ENCODE results near the gene TTC16.

Gene TTC16

DNA sequence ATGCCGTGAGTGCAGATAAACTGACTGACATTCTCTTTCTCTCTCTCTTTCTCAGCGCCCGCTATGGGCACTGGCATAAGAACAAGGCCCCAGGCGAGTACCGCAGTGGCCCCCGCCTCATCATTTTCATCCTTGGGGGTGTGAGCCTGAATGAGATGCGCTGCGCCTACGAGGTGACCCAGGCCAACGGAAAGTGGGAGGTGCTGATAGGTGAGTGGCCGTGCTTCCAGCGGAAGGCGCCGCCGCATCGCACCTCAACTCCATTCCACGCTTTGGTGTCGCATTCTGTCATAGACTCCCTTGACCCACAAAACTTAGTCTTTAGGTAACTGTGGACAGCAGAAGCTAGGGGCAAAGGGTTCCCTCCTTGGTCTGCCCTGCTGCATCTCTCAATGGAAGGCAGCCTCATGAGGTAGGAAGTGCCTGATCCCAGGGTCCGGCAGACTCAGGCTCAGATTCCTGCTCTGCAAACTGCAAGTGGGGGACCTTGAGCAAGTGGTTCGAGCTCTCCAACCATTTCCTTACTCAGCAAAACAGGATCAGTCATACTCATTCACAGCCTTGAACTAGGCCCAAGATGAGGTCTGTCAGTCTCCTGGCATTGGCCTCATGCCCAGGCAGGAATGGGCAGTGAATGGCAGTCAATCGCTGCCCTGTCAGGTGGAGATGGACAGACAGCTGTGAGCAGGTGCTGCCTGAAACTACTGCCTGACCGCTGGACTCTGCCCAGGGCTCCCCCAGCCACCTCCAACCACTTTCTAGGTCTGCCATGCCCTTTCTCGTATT is 33.3 kb upstream of the TTC16 start:
- Histone ChIP-seq H3K4me3 (no peak overlapping the region), H3K4me1 (peaks cover 10% of the 10 kb centered on the region; the same call in 1 of the 2 replicates), H3K27me3 (no peaks in the 10 kb centered on the region), H3K9me3 (no peaks in the 10 kb centered on the region), H3K27ac (no peak overlapping the region), H4K20me1 (no peaks in the 10 kb centered on the region), H3K4me2 (no peak overlapping the region), H3K36me3 (peaks cover 59% of the 10 kb centered on the region; the same call in 1 of the 2 replicates), H3K9ac (no peak overlapping the region)
- TF ChIP-seq Cebpa-rat (IDR thresholded peaks at IDR 0.05): no peak

GRCh38 chr9:127683723-127684122 is 32.2 kb upstream of the TTC16 start:
- peaks cover 61% of the 10 kb centered on the region; the same call in 1 of the 2 replicates for H3K36me3 ChIP-seq
- H3K4me2 ChIP-seq: no peak overlapping the region
- H3K9me3 ChIP-seq: no peaks in the 10 kb centered on the region
- H3K27me3 ChIP-seq: no peaks in the 10 kb centered on the region
- no peaks in the 10 kb centered on the region for H4K20me1 ChIP-seq
- no peak for TF ChIP-seq Cebpa-rat (IDR thresholded peaks at IDR 0.05)
- no peak overlapping the region for H3K4me3 ChIP-seq
- no peak overlapping the region for H3K9ac ChIP-seq
- peaks cover 10% of the 10 kb centered on the region; the same call in 1 of the 2 replicates for H3K4me1 ChIP-seq
- H3K27ac ChIP-seq: no peak overlapping the region

- no peak overlapping the region for H3K4me2 ChIP-seq
- no peaks in the 10 kb centered on the region for H3K27me3 ChIP-seq
- H3K4me1 ChIP-seq: peaks cover 10% of the 10 kb centered on the region; the same call in 1 of the 2 replicates
- no peaks in the 10 kb centered on the region for H4K20me1 ChIP-seq
- peaks cover 5% of the 10 kb centered on the region; the same call in 1 of the 2 replicates for H3K9me3 ChIP-seq
- H3K36me3 ChIP-seq: peaks cover 65% of the 10 kb centered on the region
- H3K27ac ChIP-seq: no peak overlapping the region
- H3K4me3 ChIP-seq: no peak overlapping the region
- H3K9ac ChIP-seq: no peak overlapping the region
- TF ChIP-seq Cebpa-rat (IDR thresholded peaks at IDR 0.05): no peak
These were observed 31.3 kb upstream of the TTC16 start for GRCh38 chr9:127684576-127684975.

GRCh38 chr9:127686461-127687393 is 29.2 kb upstream of the TTC16 start:
- no peaks in the 10 kb centered on the region for H3K4me1 ChIP-seq
- no peak overlapping the region for H3K4me2 ChIP-seq
- H4K20me1 ChIP-seq: no peaks in the 10 kb centered on the region
- H3K27ac ChIP-seq: no peak overlapping the region
- no peak overlapping the region for H3K4me3 ChIP-seq
- no peak for TF ChIP-seq Cebpa-rat (IDR thresholded peaks at IDR 0.05)
- H3K36me3 ChIP-seq: peaks cover 65% of the 10 kb centered on the region
- no peak overlapping the region for H3K9ac ChIP-seq
- peaks cover 11% of the 10 kb centered on the region; the same call in 1 of the 2 replicates for H3K9me3 ChIP-seq
- H3K27me3 ChIP-seq: no peaks in the 10 kb centered on the region

DNA sequence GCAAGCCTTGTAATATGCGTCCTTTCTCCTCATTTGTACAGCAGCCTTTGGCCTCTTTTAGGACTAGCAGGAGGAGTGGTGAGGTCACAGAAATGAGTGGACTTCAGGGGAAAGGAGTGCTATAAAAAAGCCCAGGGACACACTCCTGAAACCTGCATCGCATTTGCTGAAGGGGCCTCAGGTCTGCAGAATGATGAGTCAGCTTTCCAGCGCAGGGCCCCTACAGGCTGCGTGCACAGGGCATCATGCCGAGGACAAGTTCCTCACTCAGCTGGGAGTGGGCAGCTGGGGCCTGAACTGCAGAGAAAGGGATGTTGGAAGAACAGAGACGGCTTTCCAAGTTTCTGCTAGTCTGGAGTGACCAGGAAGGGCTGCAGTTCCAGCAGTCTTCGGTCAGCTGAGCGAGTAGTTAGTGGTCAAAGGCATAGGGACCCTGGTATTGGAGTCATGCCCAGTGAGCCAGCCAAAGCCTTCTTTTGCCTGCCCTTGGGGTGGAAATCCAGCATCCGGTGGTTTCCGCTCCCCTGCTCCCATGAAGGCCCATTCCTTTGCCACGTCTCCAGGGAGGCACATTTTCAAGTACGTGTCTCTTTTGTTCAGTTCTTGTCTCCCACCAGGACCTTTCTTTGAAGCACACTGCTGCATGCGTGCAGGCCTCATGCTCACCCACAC is 26.4 kb upstream of the TTC16 start:
- no peak for TF ChIP-seq Cebpa-rat (IDR thresholded peaks at IDR 0.05)
- Histone ChIP-seq H4K20me1 (no peaks in the 10 kb centered on the region), H3K27ac (no peak overlapping the region), H3K4me1 (no peaks in the 10 kb centered on the region), H3K27me3 (no peaks in the 10 kb centered on the region), H3K4me2 (no peak overlapping the region), H3K9me3 (peaks cover 11% of the 10 kb centered on the region; the same call in 1 of the 2 replicates), H3K36me3 (peaks cover 60% of the 10 kb centered on the region), H3K9ac (no peak overlapping the region), H3K4me3 (no peak overlapping the region)

GRCh38 chr9:127690735-127691134 is 25.1 kb upstream of the TTC16 start:
- Histone ChIP-seq H3K4me3 (no peak overlapping the region), H3K27ac (no peak overlapping the region), H4K20me1 (no peaks in the 10 kb centered on the region), H3K4me1 (no peaks in the 10 kb centered on the region), H3K27me3 (no peaks in the 10 kb centered on the region), H3K9ac (no peak overlapping the region), H3K36me3 (peaks cover 63% of the 10 kb centered on the region), H3K9me3 (peaks cover 11% of the 10 kb centered on the region; the same call in 1 of the 2 replicates), H3K4me2 (no peak overlapping the region)
- TF ChIP-seq Cebpa-rat (IDR thresholded peaks at IDR 0.05): no peak

GRCh38 chr9:127692071-127692470 is 23.8 kb upstream of the TTC16 start:
- Histone ChIP-seq H4K20me1 (no peaks in the 10 kb centered on the region), H3K9ac (no peak overlapping the region), H3K27me3 (no peaks in the 10 kb centered on the region), H3K9me3 (peaks cover 11% of the 10 kb centered on the region; the same call in 1 of the 2 replicates), H3K36me3 (peaks cover 59% of the 10 kb centered on the region), H3K4me1 (no peaks in the 10 kb centered on the region), H3K4me2 (no peak overlapping the region), H3K27ac (no peak overlapping the region), H3K4me3 (no peak overlapping the region)
- TF ChIP-seq Cebpa-rat (IDR thresholded peaks at IDR 0.05): no peak

DNA sequence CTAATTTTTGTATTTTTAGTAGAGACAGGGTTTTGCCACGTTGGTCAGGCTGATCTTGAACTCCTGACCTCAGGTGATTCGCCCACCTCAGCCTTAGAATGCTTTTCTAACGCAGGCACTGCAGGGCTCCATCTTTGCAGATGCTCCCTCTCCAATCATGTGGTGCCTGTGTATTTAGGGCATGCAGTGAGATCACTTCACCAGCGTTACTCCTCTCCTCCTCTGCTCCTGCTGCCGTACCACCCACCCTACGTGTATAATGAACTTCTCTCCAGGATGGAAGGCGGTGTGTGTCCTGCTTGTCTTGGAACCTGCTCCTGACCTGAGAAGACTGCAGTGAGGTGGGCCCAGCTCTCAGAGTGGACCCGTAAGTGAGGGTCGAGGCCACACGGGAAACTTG is 22.7 kb upstream of the TTC16 start:
- Histone ChIP-seq H3K4me3 (no peak overlapping the region), H3K9me3 (peaks cover 11% of the 10 kb centered on the region; the same call in 1 of the 2 replicates), H3K27ac (no peak overlapping the region), H3K4me2 (no peak overlapping the region), H3K4me1 (no peaks in the 10 kb centered on the region), H3K9ac (no peak overlapping the region), H4K20me1 (no peaks in the 10 kb centered on the region), H3K27me3 (no peaks in the 10 kb centered on the region), H3K36me3 (peaks cover 55% of the 10 kb centered on the region)
- no peak for TF ChIP-seq Cebpa-rat (IDR thresholded peaks at IDR 0.05)

DNA sequence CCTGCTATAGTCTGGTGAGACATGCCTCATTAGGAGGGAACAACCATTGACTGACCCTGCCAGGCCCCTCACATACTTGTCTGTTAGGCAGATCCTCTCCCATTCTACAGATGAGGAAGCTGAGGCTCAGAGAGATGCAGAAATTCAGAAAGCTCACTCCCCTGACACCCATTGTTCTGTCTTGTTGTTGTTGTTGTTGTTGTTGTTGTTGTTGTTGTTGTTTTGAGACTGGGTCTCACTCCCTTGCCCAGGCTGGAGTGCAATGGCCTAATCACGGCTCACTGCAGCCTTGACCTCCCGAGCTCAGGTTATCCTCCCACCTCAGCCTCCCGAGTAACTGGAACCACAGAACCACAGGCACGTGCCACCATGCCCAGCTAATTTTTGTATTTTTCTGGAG is 22.2 kb upstream of the TTC16 start:
- no peak overlapping the region for H3K27ac ChIP-seq
- no peak overlapping the region for H3K4me2 ChIP-seq
- H3K27me3 ChIP-seq: peaks cover under 1% of the 10 kb centered on the region; the same call in 1 of the 2 replicates
- H3K9me3 ChIP-seq: peaks cover 11% of the 10 kb centered on the region; the same call in 1 of the 2 replicates
- no peaks in the 10 kb centered on the region for H4K20me1 ChIP-seq
- H3K4me3 ChIP-seq: no peak overlapping the region
- peaks cover 50% of the 10 kb centered on the region for H3K36me3 ChIP-seq
- no peak for TF ChIP-seq Cebpa-rat (IDR thresholded peaks at IDR 0.05)
- no peaks in the 10 kb centered on the region for H3K4me1 ChIP-seq
- H3K9ac ChIP-seq: no peak overlapping the region

Measured in BLaER1 (cell line).